Measurements from ENCODE around the gene ARL15.
A peak's percentile ranks its signal among the peaks of the same experiment; 100 is the strongest.

ARL15 gene

DNA sequence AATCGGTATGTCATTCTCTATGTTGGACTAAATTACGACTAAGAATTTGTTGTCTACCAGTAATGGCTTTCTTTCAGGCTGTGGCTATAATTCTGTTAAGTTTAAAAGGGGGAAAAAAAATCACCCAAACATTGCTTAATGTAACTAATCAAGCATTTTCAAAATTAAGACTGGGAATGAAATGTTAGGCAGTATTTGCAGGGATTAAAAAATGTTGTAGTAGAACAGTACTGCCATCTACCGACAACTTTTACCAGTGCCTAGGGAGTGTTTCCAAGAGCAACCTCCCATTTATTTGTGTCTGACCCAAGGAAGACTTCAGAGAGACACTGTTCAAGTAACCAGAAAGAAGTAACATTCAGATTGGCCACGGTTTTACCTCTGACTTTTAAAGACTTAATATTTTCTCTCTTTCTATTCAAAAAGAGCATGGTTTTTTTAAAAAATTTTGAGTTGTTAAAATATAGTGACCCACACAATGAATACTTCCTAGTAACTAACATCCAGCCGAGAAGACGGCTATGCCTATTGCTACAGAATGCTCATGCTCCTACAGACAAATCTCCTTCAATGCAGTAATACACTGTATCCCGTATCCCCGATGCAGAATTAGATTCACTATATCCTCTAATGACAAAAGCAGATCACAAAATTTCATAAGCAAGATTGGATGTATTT lies 92.4 kb downstream of the ARL15 start:
- H3K27ac ChIP-seq (replicated peaks): no peak overlapping the region
- TF ChIP-seq POLR2AphosphoS5 (IDR thresholded peaks at IDR 0.05; ENCODE audit: low read depth): no peak
- no peak for TF ChIP-seq REST (IDR thresholded peaks at IDR 0.05; ENCODE audit: insufficient replicate concordance, low read depth)
- TF ChIP-seq, protein P1, sequence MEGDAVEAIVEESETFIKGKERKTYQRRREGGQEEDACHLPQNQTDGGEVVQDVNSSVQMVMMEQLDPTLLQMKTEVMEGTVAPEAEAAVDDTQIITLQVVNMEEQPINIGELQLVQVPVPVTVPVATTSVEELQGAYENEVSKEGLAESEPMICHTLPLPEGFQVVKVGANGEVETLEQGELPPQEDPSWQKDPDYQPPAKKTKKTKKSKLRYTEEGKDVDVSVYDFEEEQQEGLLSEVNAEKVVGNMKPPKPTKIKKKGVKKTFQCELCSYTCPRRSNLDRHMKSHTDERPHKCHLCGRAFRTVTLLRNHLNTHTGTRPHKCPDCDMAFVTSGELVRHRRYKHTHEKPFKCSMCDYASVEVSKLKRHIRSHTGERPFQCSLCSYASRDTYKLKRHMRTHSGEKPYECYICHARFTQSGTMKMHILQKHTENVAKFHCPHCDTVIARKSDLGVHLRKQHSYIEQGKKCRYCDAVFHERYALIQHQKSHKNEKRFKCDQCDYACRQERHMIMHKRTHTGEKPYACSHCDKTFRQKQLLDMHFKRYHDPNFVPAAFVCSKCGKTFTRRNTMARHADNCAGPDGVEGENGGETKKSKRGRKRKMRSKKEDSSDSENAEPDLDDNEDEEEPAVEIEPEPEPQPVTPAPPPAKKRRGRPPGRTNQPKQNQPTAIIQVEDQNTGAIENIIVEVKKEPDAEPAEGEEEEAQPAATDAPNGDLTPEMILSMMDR (IDR thresholded peaks at IDR 0.05; ENCODE audit: insufficient read depth, low read length): peak; percentile 82
- TF ChIP-seq GABPA (IDR thresholded peaks at IDR 0.05; ENCODE audit: low read depth): no peak
- no peak for TF ChIP-seq SPI1 (IDR thresholded peaks at IDR 0.05; ENCODE audit: borderline replicate concordance, low read depth)
- H3K27me3 ChIP-seq (ENCODE audit: insufficient read depth, poor library complexity, severe bottlenecking): no peaks in the 10 kb centered on the region

GRCh38 chr5:54215233-54215736 lies 95.1 kb downstream of the ARL15 start:
- Histone ChIP-seq H3K4me3 (replicated peaks; ENCODE audit: insufficient read depth, low read length) (no peak overlapping the region), H3K27me3 (ENCODE audit: insufficient read depth, poor library complexity, severe bottlenecking) (no peaks in the 10 kb centered on the region), H3K27ac (replicated peaks) (no peak overlapping the region)
- DNase-seq (ENCODE audit: low read depth in 1 of 2, low spot score in 1 of 2): no peak
- TF ChIP-seq SPI1 (IDR thresholded peaks at IDR 0.05; ENCODE audit: borderline replicate concordance, low read depth) (no peak), GABPA (IDR thresholded peaks at IDR 0.05; ENCODE audit: low read depth) (no peak), REST (IDR thresholded peaks at IDR 0.05; ENCODE audit: insufficient replicate concordance, low read depth) (no peak), POLR2AphosphoS5 (IDR thresholded peaks at IDR 0.05; ENCODE audit: low read depth) (no peak)
- TF ChIP-seq, protein P1 (IDR thresholded peaks at IDR 0.05; ENCODE audit: insufficient read depth, low read length): no peak

More for the DNA sequence above, 92.4 kb downstream of the ARL15 start:
- H3K4me3 ChIP-seq (replicated peaks; ENCODE audit: insufficient read depth, low read length): no peak overlapping the region
- DNase-seq (ENCODE audit: low read depth in 1 of 2, low spot score in 1 of 2): peak; percentile 14 to 45

- no peaks in the 10 kb centered on the region for H3K27me3 ChIP-seq (ENCODE audit: insufficient read depth, poor library complexity, severe bottlenecking)
- DNase-seq (ENCODE audit: low read depth in 1 of 2, low spot score in 1 of 2): no peak
- TF ChIP-seq REST (IDR thresholded peaks at IDR 0.05; ENCODE audit: insufficient replicate concordance, low read depth): no peak
- no peak for TF ChIP-seq POLR2AphosphoS5 (IDR thresholded peaks at IDR 0.05; ENCODE audit: low read depth)
- TF ChIP-seq GABPA (IDR thresholded peaks at IDR 0.05; ENCODE audit: low read depth): no peak
- no peak for TF ChIP-seq SPI1 (IDR thresholded peaks at IDR 0.05; ENCODE audit: borderline replicate concordance, low read depth)
- TF ChIP-seq, protein P1 (IDR thresholded peaks at IDR 0.05; ENCODE audit: insufficient read depth, low read length): no peak
- H3K27ac ChIP-seq (replicated peaks): no peak overlapping the region
- no peak overlapping the region for H3K4me3 ChIP-seq (replicated peaks; ENCODE audit: insufficient read depth, low read length)
Observed at GRCh38 chr5:54214722-54215121, 95.7 kb downstream of the ARL15 start.
